CD4-positive, CD25-positive, alpha-beta regulatory T cell (primary cell): ENCODE results near the gene CACNB4. TPM values are rescaled to one million over a fixed set of nuclear protein-coding genes. Genes with fewer than 3 reads are reported as not detected.

Experiments used
- ATAC-seq, 2 donors: fragments of 150-1000 bp; cut with Tn5 transposase; one replicate each; pipeline ENCODE4 v1.10.0; 2021; ENCODE audit warnings: low read depth in 2 of 2, moderate number of reproducible peaks in 2 of 2, moderate library complexity in 1 of 2
- DNase-seq, 3 donors: peaks; one replicate each; pipeline versions ENCODE4 v3.0.0 to v3.0.0-alpha.2; 2012 to 2022; ENCODE audit warnings: mixed read lengths in 1 of 3
- H3K27ac ChIP-seq: one replicate; pipeline ENCODE4 v1.7.0; 2013; ENCODE audit warnings: mild to moderate bottlenecking, low read length; ENCODE audit not compliant: insufficient read depth, poor library complexity, severe bottlenecking
- H3K27me3 ChIP-seq: one replicate; pipeline ENCODE4 v1.7.0; 2013; ENCODE audit warnings: low read length; ENCODE audit not compliant: control insufficient read depth, insufficient read depth
- H3K36me3 ChIP-seq: one replicate; pipeline ENCODE4 v1.7.0; 2013; ENCODE audit warnings: mild to moderate bottlenecking, low read length, moderate library complexity; ENCODE audit not compliant: control insufficient read depth, insufficient read depth
- H3K4me1 ChIP-seq: 2 replicates; pipeline ENCODE4 v1.7.0; 2013; ENCODE audit warnings: mild to moderate bottlenecking, low read length; ENCODE audit not compliant: insufficient read depth, control insufficient read depth, poor library complexity, severe bottlenecking
- H3K4me3 ChIP-seq: one replicate; pipeline ENCODE4 v1.7.0; 2013; ENCODE audit warnings: low read depth, mild to moderate bottlenecking, low read length, moderate library complexity
- H3K9me3 ChIP-seq, 2 experiments: 1 replicate in 1 of 2; 2 replicates in 1 of 2; pipeline ENCODE4 v1.7.0; 2013; ENCODE audit warnings: low read length in 2 of 2, mild to moderate bottlenecking in 1 of 2, moderate library complexity in 1 of 2; ENCODE audit not compliant: control insufficient read depth in 2 of 2
- H3K27ac Mint-ChIP-seq, 3 donors: one replicate each; pipeline ENCODE4 v1.8.0; 2020 to 2022; ENCODE audit warnings: mild to moderate bottlenecking in 3 of 3, mixed read lengths in 3 of 3, moderate library complexity in 2 of 3
- H3K27me3 Mint-ChIP-seq: one replicate; pipeline ENCODE4 v1.8.0; 2022; ENCODE audit warnings: mild to moderate bottlenecking, mixed read lengths
- H3K36me3 Mint-ChIP-seq: one replicate; pipeline ENCODE4 v1.8.0; 2020; ENCODE audit warnings: mixed read lengths
- H3K4me1 Mint-ChIP-seq, 4 donors: one replicate each; pipeline ENCODE4 v1.8.0; 2020 to 2022; ENCODE audit warnings: mixed read lengths in 4 of 4, mild to moderate bottlenecking in 1 of 4
- H3K4me3 Mint-ChIP-seq, 4 donors: one replicate each; pipeline ENCODE4 v1.8.0; 2020 to 2022; ENCODE audit warnings: mild to moderate bottlenecking in 4 of 4, mixed read lengths in 4 of 4, moderate library complexity in 3 of 4
- H3K9me3 Mint-ChIP-seq, 7 donors: one replicate each; pipeline ENCODE4 v1.8.0; 2020 to 2022; ENCODE audit warnings: mixed read lengths in 7 of 7, mild to moderate bottlenecking in 3 of 7, moderate library complexity in 2 of 7
- polyA plus RNA-seq, 4 donors: library from polyadenylated mRNA; unstranded; fragments of 300-500 nt; fragmentation: Illumina TruSeq; gene quantifications; one replicate each; pipeline ENCODE4 v1.2.3, GENCODE V29; 2021
- total RNA-seq: library from RNA; stranded (reverse); gene quantifications from one replicate; pipeline ENCODE4 v1.2.3, GENCODE V29; 2022

The CACNB4 gene
- total and polyA plus RNA-seq, 5 donors from 2014 or later, result 0.30 TPM; not detected in 4

GRCh38 chr2:151860613-151861146 is 238.2 kb downstream of the CACNB4 start:
- DNase-seq (no peak), ATAC-seq (no peak)
- H3K9me3 Mint-ChIP-seq, result peaks cover 0 to 2% (median 0%) of the 10 kb centered on the region in 7 donors
- H3K4me1 ChIP-seq, result no peaks in the 10 kb centered on the region
- no peak overlapping the region for H3K4me3 ChIP-seq
- no peak overlapping the region for H3K27ac Mint-ChIP-seq
- no peak overlapping the region for H3K4me3 Mint-ChIP-seq
- no peaks in the 10 kb centered on the region for H3K4me1 Mint-ChIP-seq
- H3K9me3 ChIP-seq, result no peaks in the 10 kb centered on the region
- H3K27ac ChIP-seq, result no peak overlapping the region
- H3K36me3 Mint-ChIP-seq, result no peaks in the 10 kb centered on the region
- peaks cover 20% of the 10 kb centered on the region for H3K27me3 Mint-ChIP-seq
- peaks cover 2% of the 10 kb centered on the region for H3K27me3 ChIP-seq
- no peaks in the 10 kb centered on the region for H3K36me3 ChIP-seq

DNA sequence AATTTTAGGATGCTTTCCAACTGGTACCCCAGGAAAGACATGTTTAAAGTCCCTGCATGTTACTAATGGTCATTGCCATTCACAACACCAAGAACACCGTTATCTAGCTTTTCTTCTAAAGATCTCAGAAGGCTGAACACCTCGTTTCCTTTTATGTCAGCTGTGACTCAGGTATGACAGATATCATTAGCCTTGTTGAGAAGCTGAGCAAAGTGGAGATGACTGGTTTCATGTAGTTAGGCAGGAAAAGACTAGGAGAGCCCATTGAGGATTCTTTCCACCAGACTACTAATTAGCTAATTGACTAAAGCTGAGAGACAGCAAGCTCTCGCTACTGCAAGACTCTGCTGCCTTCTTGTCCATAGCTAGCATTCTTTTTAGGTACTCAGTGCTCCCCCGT is 238.6 kb downstream of the CACNB4 start:
- peaks cover 0 to 2% (median 0%) of the 10 kb centered on the region in 7 donors for H3K9me3 Mint-ChIP-seq
- no peak overlapping the region for H3K27ac Mint-ChIP-seq
- no peak overlapping the region for H3K4me3 Mint-ChIP-seq

DNA sequence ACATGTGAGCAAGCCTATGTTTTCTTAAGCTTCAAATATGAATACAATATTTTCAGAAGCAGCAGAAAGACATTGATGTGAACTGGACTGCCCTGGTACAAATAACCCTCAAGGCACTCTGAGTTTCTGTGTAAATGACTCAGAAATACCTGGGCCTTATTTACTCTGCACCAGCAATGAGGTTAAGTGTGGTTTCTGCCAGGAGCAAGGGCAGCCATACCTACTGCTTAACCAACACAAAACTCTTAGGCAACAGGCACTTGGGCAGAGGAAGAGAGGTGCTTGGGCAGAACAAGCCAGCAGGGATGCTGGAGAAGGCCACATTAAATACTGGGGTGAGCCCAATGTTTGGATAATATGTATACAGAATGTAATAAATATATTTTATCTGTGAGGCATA is 241.2 kb downstream of the CACNB4 start:
- Histone ChIP-seq H3K9me3 (no peaks in the 10 kb centered on the region), H3K4me3 (no peak overlapping the region), H3K27ac (no peak overlapping the region), H3K36me3 (no peaks in the 10 kb centered on the region), H3K4me1 (no peaks in the 10 kb centered on the region), H3K27me3 (peaks cover 8% of the 10 kb centered on the region)
- no peak overlapping the region for H3K27ac Mint-ChIP-seq
- no peaks in the 10 kb centered on the region for H3K36me3 Mint-ChIP-seq
- no peaks in the 10 kb centered on the region for H3K4me1 Mint-ChIP-seq
- H3K9me3 Mint-ChIP-seq, result no peaks in the 10 kb centered on the region
- H3K4me3 Mint-ChIP-seq, result no peak overlapping the region
- no peak for ATAC-seq
- DNase-seq, result no peak
- peaks cover 4% of the 10 kb centered on the region for H3K27me3 Mint-ChIP-seq

More for the DNA sequence above, 238.6 kb downstream of the CACNB4 start:
- Histone ChIP-seq H3K4me3 (no peak overlapping the region), H3K9me3 (no peaks in the 10 kb centered on the region), H3K27me3 (peaks cover 2% of the 10 kb centered on the region), H3K36me3 (no peaks in the 10 kb centered on the region), H3K4me1 (no peaks in the 10 kb centered on the region), H3K27ac (no peak overlapping the region)
- Mint-ChIP-seq H3K4me1 (no peaks in the 10 kb centered on the region), H3K27me3 (peaks cover 19% of the 10 kb centered on the region), H3K36me3 (no peaks in the 10 kb centered on the region)
- ATAC-seq (no peak), DNase-seq (no peak)

- Histone ChIP-seq H3K27ac (no peak overlapping the region), H3K4me1 (no peaks in the 10 kb centered on the region), H3K9me3 (no peaks in the 10 kb centered on the region), H3K4me3 (no peak overlapping the region), H3K27me3 (peaks cover 8% of the 10 kb centered on the region), H3K36me3 (no peaks in the 10 kb centered on the region)
- Mint-ChIP-seq H3K27me3 (peaks cover 7% of the 10 kb centered on the region), H3K4me1 (no peaks in the 10 kb centered on the region), H3K4me3 (no peak overlapping the region), H3K27ac (no peak overlapping the region), H3K36me3 (no peaks in the 10 kb centered on the region), H3K9me3 (no peaks in the 10 kb centered on the region)
- no peak for DNase-seq
- ATAC-seq, result no peak
Observed at GRCh38 chr2:151855111-151855510, 243.7 kb downstream of the CACNB4 start.

- H3K4me1 Mint-ChIP-seq, result no peaks in the 10 kb centered on the region
- peaks cover 7% of the 10 kb centered on the region for H3K27me3 Mint-ChIP-seq
- Histone ChIP-seq H3K4me3 (no peak overlapping the region), H3K27ac (no peak overlapping the region), H3K9me3 (no peaks in the 10 kb centered on the region), H3K4me1 (no peaks in the 10 kb centered on the region), H3K27me3 (peaks cover 12% of the 10 kb centered on the region), H3K36me3 (no peaks in the 10 kb centered on the region)
- H3K4me3 Mint-ChIP-seq, result no peak overlapping the region
- no peaks in the 10 kb centered on the region for H3K36me3 Mint-ChIP-seq
- no peak for DNase-seq
- ATAC-seq, result no peak
- H3K9me3 Mint-ChIP-seq, result no peaks in the 10 kb centered on the region
- H3K27ac Mint-ChIP-seq, result no peak overlapping the region
Observed at GRCh38 chr2:151853070-151853758, 245.6 kb downstream of the CACNB4 start.

DNA sequence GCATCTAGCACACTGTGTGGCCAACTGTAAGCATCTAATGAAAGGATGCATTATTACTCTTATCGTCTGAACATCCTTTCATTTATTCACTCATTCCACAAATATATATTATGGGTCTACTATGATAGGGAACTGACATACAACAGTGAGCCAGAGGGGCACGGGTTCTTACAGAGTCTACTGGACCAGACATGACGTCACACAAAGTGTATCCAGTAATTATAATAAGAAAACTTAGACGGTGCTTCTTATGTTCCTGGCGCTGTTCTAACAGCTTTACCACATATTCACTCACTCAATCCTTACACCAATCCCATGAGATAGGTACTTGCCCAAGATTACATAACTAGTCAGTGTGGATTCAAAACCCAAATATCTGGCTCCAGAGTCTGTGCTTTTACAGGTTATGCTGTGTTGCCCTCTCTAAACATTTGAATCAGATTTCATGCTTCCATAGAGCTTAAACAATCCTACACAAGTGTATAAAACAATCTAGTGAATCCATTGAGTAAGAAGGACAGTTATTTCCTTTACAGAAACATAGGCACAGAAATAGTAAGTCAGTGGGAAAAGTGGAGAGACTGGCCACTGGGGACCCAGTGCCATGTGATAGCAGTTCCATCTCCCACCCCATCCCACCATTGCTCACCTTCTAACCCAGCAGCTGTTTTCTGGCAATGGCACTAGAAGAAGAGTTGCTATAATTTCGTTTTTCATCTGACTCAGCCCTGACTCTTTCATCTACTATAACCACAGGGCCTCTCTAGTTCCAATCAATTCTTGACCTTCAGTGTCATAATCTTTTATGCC is 246.4 kb downstream of the CACNB4 start:
- ATAC-seq, result no peak
- H3K36me3 ChIP-seq, result no peaks in the 10 kb centered on the region
- peaks cover 12% of the 10 kb centered on the region for H3K27me3 ChIP-seq
- H3K36me3 Mint-ChIP-seq, result no peaks in the 10 kb centered on the region
- H3K4me3 ChIP-seq, result no peak overlapping the region
- no peak for DNase-seq
- no peaks in the 10 kb centered on the region for H3K4me1 Mint-ChIP-seq
- H3K9me3 Mint-ChIP-seq, result no peaks in the 10 kb centered on the region
- peaks cover 7% of the 10 kb centered on the region for H3K27me3 Mint-ChIP-seq
- no peak overlapping the region for H3K27ac ChIP-seq
- no peaks in the 10 kb centered on the region for H3K4me1 ChIP-seq
- no peak overlapping the region for H3K27ac Mint-ChIP-seq
- no peaks in the 10 kb centered on the region for H3K9me3 ChIP-seq
- H3K4me3 Mint-ChIP-seq, result no peak overlapping the region

- Mint-ChIP-seq H3K27ac (no peak overlapping the region), H3K4me3 (no peak overlapping the region), H3K9me3 (no peaks in the 10 kb centered on the region), H3K4me1 (no peaks in the 10 kb centered on the region), H3K36me3 (no peaks in the 10 kb centered on the region), H3K27me3 (peaks cover 14% of the 10 kb centered on the region)
- DNase-seq, result no peak
- no peaks in the 10 kb centered on the region for H3K9me3 ChIP-seq
- peaks cover 10% of the 10 kb centered on the region for H3K27me3 ChIP-seq
- no peaks in the 10 kb centered on the region for H3K36me3 ChIP-seq
- no peak for ATAC-seq
- no peaks in the 10 kb centered on the region for H3K4me1 ChIP-seq
- no peak overlapping the region for H3K4me3 ChIP-seq
- H3K27ac ChIP-seq, result no peak overlapping the region
Observed at GRCh38 chr2:151851761-151852160, 247.1 kb downstream of the CACNB4 start.
